Small intestine (tissue), 7 donors: ENCODE measurements around the gene AHCYL2. TPM values are rescaled to one million over a fixed set of nuclear protein-coding genes. Genes with fewer than 3 reads are reported as not detected.

Experiments
- DNase-seq, 2 donors: peaks; one replicate each; pipeline versions ENCODE4 v3.0.0 to v3.0.0-alpha.2; 2013
- FAIRE-seq: peaks from 2 replicates; lab custom pipeline; 2012; peaks lifted over from hg19 to GRCh38; lab: Jason Lieb, UNC
- H3K27ac ChIP-seq, 3 donors: one replicate each; pipeline ENCODE4 v1.5.1; 2013; ENCODE audit warnings: low read length in 2 of 3, mild to moderate bottlenecking in 2 of 3, control low read depth in 1 of 3, inconsistent platforms in 1 of 3, low read depth in 1 of 3, moderate library complexity in 1 of 3
- H3K27me3 ChIP-seq, 3 donors: one replicate each; pipeline ENCODE4 v1.6.1; 2013; ENCODE audit warnings: low read length in 3 of 3, inconsistent platforms in 1 of 3; ENCODE audit not compliant: control insufficient read depth in 3 of 3, insufficient read depth in 3 of 3
- H3K36me3 ChIP-seq, 3 donors: one replicate each; pipeline ENCODE4 v1.6.1; 2013; ENCODE audit warnings: low read length in 3 of 3, inconsistent platforms in 1 of 3, low read depth in 1 of 3, mild to moderate bottlenecking in 1 of 3, moderate library complexity in 1 of 3; ENCODE audit not compliant: control insufficient read depth in 3 of 3, insufficient read depth in 2 of 3
- H3K4me1 ChIP-seq, 3 donors: one replicate each; pipeline ENCODE4 v1.6.1; 2013; ENCODE audit warnings: low read length in 2 of 3, inconsistent platforms in 1 of 3, low read depth in 1 of 3, mild to moderate bottlenecking in 1 of 3, moderate library complexity in 1 of 3; ENCODE audit not compliant: control insufficient read depth in 3 of 3, insufficient read depth in 2 of 3
- H3K4me3 ChIP-seq, 3 donors: one replicate each; pipeline ENCODE4 v1.5.1; 2013; ENCODE audit warnings: low read length in 3 of 3, control low read depth in 1 of 3, inconsistent platforms in 1 of 3, low read depth in 1 of 3, mild to moderate bottlenecking in 1 of 3, moderate library complexity in 1 of 3
- H3K9me3 ChIP-seq, 2 donors: one replicate each; pipeline ENCODE4 v1.6.1; 2013; ENCODE audit warnings: low read depth in 1 of 2, low read length in 1 of 2; ENCODE audit not compliant: control insufficient read depth in 2 of 2, insufficient read depth in 1 of 2
- WGBS, 3 donors: extraction: QIAGEN DNeasy Blood & Tissue Kit; methylation state at CpG; one replicate each; pipeline ENCODE4 v1.1.7; 2013; 5-methylcytosine and 5-hydroxymethylcytosine counted together
- polyA plus RNA-seq, 4 donors: library from polyadenylated mRNA; stranded (reverse) in 3 of 4; unstranded in 1 of 4; fragments of 200-250 nt in 3 of 4; fragments of 120-200 nt in 1 of 4; gene quantifications; one replicate each; pipeline versions ENCODE4 v1.2.1 to v1.2.3, GENCODE V29; 2013
- donor health status: healthy with polysubstance abuse.
- donor health status: control.
- donor health status: control.
- donor health status: Bipolar disorder and iron deficiency.
- donor health status: healthy.

AHCYL2 gene
- polyA plus RNA-seq, 4 donors: 18.2 to 25.4 (median 22.3) TPM

DNA sequence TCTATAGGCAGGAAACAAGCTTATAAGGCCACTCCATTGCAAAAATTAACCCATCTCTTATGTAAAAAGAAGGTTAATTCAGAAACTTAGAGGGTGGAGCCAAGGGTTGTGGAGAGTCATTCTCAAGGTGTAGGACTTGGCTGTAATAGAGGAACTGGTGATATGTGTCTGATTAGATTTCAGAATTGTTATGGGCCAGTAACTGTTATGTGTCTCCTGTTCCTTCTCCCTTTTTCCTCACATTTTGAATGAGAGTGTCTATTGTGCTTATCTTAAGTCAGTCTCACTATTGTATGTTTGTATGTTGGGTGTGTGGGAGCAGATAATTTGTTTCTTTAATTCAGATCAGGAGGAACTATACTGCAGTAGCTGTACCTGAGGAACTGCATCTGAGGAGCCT is 49.1 kb downstream of the AHCYL2 start:
- Histone ChIP-seq H3K36me3 (peaks cover 0 to 7% (median 0%) of the 10 kb centered on the region in 3 donors), H3K9me3 (peaks cover 0 to 14% of the 10 kb centered on the region in 2 donors), H3K4me3 (no peak overlapping the region), H3K27ac (no peak overlapping the region), H3K4me1 (no peaks in the 10 kb centered on the region), H3K27me3 (no peaks in the 10 kb centered on the region)
- FAIRE-seq (no peak), DNase-seq (no peak)

GRCh38 chr7:129277629-129278028 is 52.8 kb downstream of the AHCYL2 start:
- Histone ChIP-seq H3K9me3 (peaks cover 0 to 14% of the 10 kb centered on the region in 2 donors), H3K4me3 (no peak overlapping the region), H3K27me3 (no peaks in the 10 kb centered on the region), H3K4me1 (no peaks in the 10 kb centered on the region), H3K27ac (no peak overlapping the region), H3K36me3 (peaks cover 0 to 9% (median 0%) of the 10 kb centered on the region in 3 donors)
- DNase-seq (no peak), FAIRE-seq (no peak)
- WGBS, 3 donors: 56 to 66% (median 63%) methylated on average over 7 of the region's 7 CpGs

- Histone ChIP-seq H3K27me3 (no peaks in the 10 kb centered on the region), H3K4me1 (no peaks in the 10 kb centered on the region), H3K4me3 (no peak overlapping the region), H3K36me3 (peaks cover 0 to 7% (median 0%) of the 10 kb centered on the region in 3 donors), H3K9me3 (peaks cover 0 to 8% of the 10 kb centered on the region in 2 donors), H3K27ac (no peak overlapping the region)
- no peak for FAIRE-seq
- WGBS, 3 donors: 84 to 93% (median 91%) methylated on average over 2 of the region's 2 CpGs
- DNase-seq: no peak
Measured at GRCh38 chr7:129278688-129279087, 53.9 kb downstream of the AHCYL2 start.

DNA sequence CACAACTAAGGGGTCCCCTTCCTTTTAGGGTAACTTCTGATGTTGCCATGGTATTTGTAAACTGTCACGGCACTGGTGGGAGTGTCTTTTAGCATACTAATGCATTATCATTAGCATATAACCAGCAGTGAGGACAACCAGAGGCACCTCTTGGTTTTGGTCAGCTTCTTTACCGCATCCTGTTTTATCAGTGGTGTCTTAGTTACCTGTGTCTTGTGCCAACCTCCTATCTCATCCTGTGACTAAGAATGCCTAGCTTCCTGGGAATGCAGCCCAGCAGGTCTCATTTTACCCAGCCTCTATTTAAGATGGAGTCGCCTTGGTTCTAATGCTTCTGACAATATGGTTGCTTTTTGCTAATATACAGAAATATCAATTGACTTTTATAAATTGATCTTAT is 54.9 kb downstream of the AHCYL2 start:
- no peak for FAIRE-seq
- no peaks in the 10 kb centered on the region for H3K9me3 ChIP-seq
- no peak overlapping the region for H3K4me3 ChIP-seq
- H3K27me3 ChIP-seq: no peaks in the 10 kb centered on the region
- no peaks in the 10 kb centered on the region for H3K4me1 ChIP-seq
- H3K36me3 ChIP-seq: peaks cover 0 to 2% (median 0%) of the 10 kb centered on the region in 3 donors
- WGBS, 3 donors: 85 to 94% (median 91%) methylated on average over 3 of the region's 3 CpGs
- DNase-seq: no peak
- H3K27ac ChIP-seq: no peak overlapping the region

DNA sequence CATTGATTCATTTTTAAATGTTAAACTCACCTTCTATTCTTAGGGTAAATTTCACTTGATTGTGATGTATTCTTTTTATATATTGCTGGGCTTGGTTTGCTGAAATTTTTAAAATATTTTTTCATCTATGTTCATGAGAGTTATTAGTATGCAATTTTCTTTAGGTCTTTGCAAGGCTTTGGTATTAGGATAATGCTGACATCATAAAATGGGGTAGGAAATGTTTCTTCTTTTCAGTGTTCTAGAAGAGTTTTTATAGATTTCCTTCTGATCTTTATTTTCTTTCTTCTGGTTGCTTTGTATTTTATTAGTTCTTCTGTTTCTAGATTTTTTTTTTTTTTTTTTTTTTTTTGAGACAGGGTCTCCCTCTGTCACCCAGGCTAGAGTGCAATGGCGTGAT is 56.3 kb downstream of the AHCYL2 start:
- FAIRE-seq (no peak), DNase-seq (no peak)
- Histone ChIP-seq H3K27me3 (no peaks in the 10 kb centered on the region), H3K4me1 (no peaks in the 10 kb centered on the region), H3K9me3 (no peaks in the 10 kb centered on the region), H3K36me3 (peaks cover 0 to 2% (median 0%) of the 10 kb centered on the region in 3 donors), H3K27ac (no peak overlapping the region), H3K4me3 (no peak overlapping the region)
- 90 to 100% (median 91%) methylated on average over 1 of the region's 1 CpG for WGBS, 3 donors

- no peaks in the 10 kb centered on the region for H3K27me3 ChIP-seq
- 91 to 95% (median 93%) methylated on average over 5 of the region's 5 CpGs for WGBS, 3 donors
- H3K4me1 ChIP-seq: no peaks in the 10 kb centered on the region
- no peak overlapping the region for H3K4me3 ChIP-seq
- DNase-seq (no peak), FAIRE-seq (no peak)
- no peaks in the 10 kb centered on the region for H3K9me3 ChIP-seq
- peaks cover 0 to 2% (median 0%) of the 10 kb centered on the region in 3 donors for H3K36me3 ChIP-seq
- H3K27ac ChIP-seq: no peak overlapping the region
Measured at GRCh38 chr7:129282865-129283264, 58.0 kb downstream of the AHCYL2 start.

GRCh38 chr7:129283936-129284335 is 59.1 kb downstream of the AHCYL2 start:
- H3K27ac ChIP-seq: no peak overlapping the region
- H3K27me3 ChIP-seq: no peaks in the 10 kb centered on the region
- FAIRE-seq (no peak), DNase-seq (no peak)
- 79 to 93% (median 85%) methylated on average over 4 of the region's 4 CpGs for WGBS, 3 donors
- no peaks in the 10 kb centered on the region for H3K9me3 ChIP-seq
- H3K4me3 ChIP-seq: no peak overlapping the region
- H3K36me3 ChIP-seq: peaks cover 0 to 4% (median 0%) of the 10 kb centered on the region in 3 donors
- no peaks in the 10 kb centered on the region for H3K4me1 ChIP-seq

- no peaks in the 10 kb centered on the region for H3K4me1 ChIP-seq
- no peak overlapping the region for H3K27ac ChIP-seq
- H3K4me3 ChIP-seq: no peak overlapping the region
- FAIRE-seq (no peak), DNase-seq (no peak)
- H3K27me3 ChIP-seq: no peaks in the 10 kb centered on the region
- 81 to 82% (median 82%) methylated on average over 2 of the region's 2 CpGs for WGBS, 3 donors
- H3K9me3 ChIP-seq: no peaks in the 10 kb centered on the region
- H3K36me3 ChIP-seq: peaks cover 0 to 2% (median 0%) of the 10 kb centered on the region in 3 donors
Measured at GRCh38 chr7:129285111-129285510, 60.3 kb downstream of the AHCYL2 start.

DNA sequence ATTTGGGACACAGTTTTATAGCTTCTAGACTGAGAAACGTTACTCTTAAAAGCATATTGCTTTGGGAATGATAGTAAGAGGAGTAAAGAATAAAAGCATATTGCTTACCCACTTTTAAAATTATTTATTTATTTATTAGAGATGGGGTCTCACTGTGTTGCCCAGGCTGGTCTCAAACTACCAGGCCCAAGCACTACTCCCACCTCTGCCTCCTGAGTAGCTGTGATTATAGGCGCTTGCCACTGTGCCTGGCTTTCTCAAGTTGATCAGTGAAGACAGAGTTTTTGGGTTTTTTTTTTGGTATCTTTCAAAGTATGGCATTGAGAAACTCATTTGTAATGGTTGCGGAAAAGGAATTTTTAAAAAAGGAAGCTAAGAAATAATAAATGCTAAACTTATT is 68.0 kb downstream of the AHCYL2 start:
- WGBS, 3 donors: 93 to 96% (median 94%) methylated on average over 3 of the region's 3 CpGs
- Histone ChIP-seq H3K27ac (no peak overlapping the region), H3K9me3 (no peaks in the 10 kb centered on the region), H3K36me3 (peaks cover 0 to 2% (median 0%) of the 10 kb centered on the region in 3 donors), H3K27me3 (no peaks in the 10 kb centered on the region), H3K4me3 (no peak overlapping the region), H3K4me1 (no peaks in the 10 kb centered on the region)
- DNase-seq (no peak), FAIRE-seq (no peak)
